ENCODE results near the gene VPS16. TPM values are rescaled to one million over a fixed set of nuclear protein-coding genes. Genes with fewer than 3 reads are reported as not detected.

VPS16 gene
- total and polyA plus RNA-seq, 2 of the 8 experiments (the other 6 are each of a cell fraction or from before 2014, with no cell fraction given): 23.8 to 25.9 TPM

DNA sequence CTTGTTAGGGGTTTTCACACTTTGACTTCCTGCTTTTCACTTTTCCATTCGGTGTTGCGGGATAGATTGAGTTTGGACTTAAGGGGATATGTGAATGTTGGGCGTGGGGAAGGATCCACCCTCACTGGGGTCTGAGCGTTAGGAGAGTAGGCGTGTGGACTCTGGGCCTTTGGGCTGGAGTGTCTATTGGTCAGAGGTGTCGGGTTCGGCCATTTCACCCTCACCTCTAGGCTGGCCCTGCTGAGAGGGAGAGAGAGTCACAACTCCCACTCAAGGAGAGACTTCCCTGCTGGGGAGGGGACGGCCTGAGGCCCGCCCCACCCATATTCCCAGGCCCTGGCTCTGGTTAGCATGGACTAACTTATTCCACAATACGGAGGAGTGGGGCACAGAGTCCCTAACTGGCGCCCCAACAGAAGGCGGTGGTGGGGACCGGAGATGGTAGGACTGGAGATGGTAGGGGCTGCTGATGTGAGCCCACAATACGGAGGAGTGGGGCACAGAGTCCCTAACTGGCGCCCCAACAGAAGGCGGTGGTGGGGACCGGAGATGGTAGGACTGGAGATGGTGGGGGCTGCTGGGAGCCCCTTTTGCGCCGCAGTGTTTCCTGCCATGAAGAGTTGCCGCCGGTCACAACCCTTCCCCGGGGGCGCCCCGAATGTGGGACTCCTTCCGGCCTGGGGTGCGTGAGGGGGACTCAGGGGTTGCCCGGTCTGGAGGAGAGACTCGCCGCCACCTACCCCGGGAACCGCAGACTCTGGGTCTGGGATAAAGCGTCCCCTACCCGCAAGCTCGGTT, 31.3 kb downstream of the VPS16 start:
- no peak overlapping the region for H4K91ac ChIP-seq (replicated peaks; ENCODE audit: insufficient read length, low read length)
- TF ChIP-seq CHD1 (IDR thresholded peaks at IDR 0.05; ENCODE audit: low read depth, low read length): no peak
- peak overlapping the region; percentile 49 for H3K18ac ChIP-seq (ENCODE audit: extremely low read depth, low read length)
- no peak overlapping the region for H2BK15ac ChIP-seq (ENCODE audit: low read length)
- peaks cover 0 to 31% of the 10 kb centered on the region in 2 experiments; a peak in 3 of 4 replicates for H3K79me2 ChIP-seq (ENCODE audit: control insufficient read depth in 1 of 2, insufficient read depth in 2 of 2, low read length in 2 of 2)
- peaks cover 3 to 8% of the 10 kb centered on the region in 2 experiments for H4K20me1 ChIP-seq (replicated peaks in 1 of 2; ENCODE audit: control insufficient read depth in 1 of 2, insufficient read depth in 2 of 2, low read length in 2 of 2)
- H4K5ac ChIP-seq (ENCODE audit: insufficient read length, low read depth, low read length): no peak overlapping the region
- H3K9me3 ChIP-seq (ENCODE audit: insufficient read depth in 2 of 2, low read depth in 1 of 2, low read length in 1 of 2): no peaks in the 10 kb centered on the region
- peak overlapping the region; percentile 70 to 82 (median 78) for H3K4me3 ChIP-seq (ENCODE audit: extremely low read depth in 1 of 4, insufficient read depth in 2 of 4, low read depth in 3 of 4, low read length in 4 of 4)
- peak overlapping the region; percentile 73; the same call in 1 of the 2 replicates for H4K8ac ChIP-seq (ENCODE audit: extremely low read depth, insufficient read depth, low read length)
- no peak overlapping the region for H3K14ac ChIP-seq (ENCODE audit: insufficient read length)
- DNase-seq (ENCODE audit: low read depth in 1 of 2, low spot score in 2 of 2) (peak in 1 of 2 experiments; percentile 52), FAIRE-seq (no peak)
- H2BK5ac ChIP-seq (ENCODE audit: low read depth, low read length): no peak overlapping the region
- H3K9ac ChIP-seq (replicated peaks in 1 of 4; ENCODE audit: extremely low read depth in 1 of 4, low read depth in 3 of 4, low read length in 3 of 4): peak overlapping the region in 2 of 4 experiments; percentile 26 to 76; a peak in 2 of 7 replicates
- H3K23ac ChIP-seq (ENCODE audit: insufficient read length): no peak overlapping the region
- peaks cover 0 to 7% (median 4%) of the 10 kb centered on the region in 4 experiments; a peak in 6 of 7 replicates for H3K4me1 ChIP-seq (replicated peaks in 1 of 4; ENCODE audit: control insufficient read depth in 3 of 4, insufficient read depth in 4 of 4, low read length in 3 of 4)
- H2BK20ac ChIP-seq (ENCODE audit: low read length): no peak overlapping the region
- H3K23me2 ChIP-seq (ENCODE audit: low read depth, low read length): peaks cover 12% of the 10 kb centered on the region
- no peak overlapping the region for H3K27ac ChIP-seq (ENCODE audit: low read depth, low read length)
- H3K4me2 ChIP-seq (ENCODE audit: insufficient read depth in 1 of 2, low read depth in 2 of 2, low read length in 2 of 2): peak overlapping the region; percentile 65 to 96
- peaks cover 0 to 24% (median 14%) of the 10 kb centered on the region in 4 experiments; a peak in 5 of 7 replicates for H3K27me3 ChIP-seq (replicated peaks in 1 of 4; ENCODE audit: control insufficient read depth in 3 of 4, extremely low read depth in 1 of 4, insufficient read depth in 3 of 4, low read length in 3 of 4)
- no peak overlapping the region for H3K56ac ChIP-seq (replicated peaks; ENCODE audit: insufficient read length, low read depth, low read length)
- H3K36me3 ChIP-seq (ENCODE audit: control insufficient read depth in 2 of 4, insufficient read depth in 4 of 4, low read length in 3 of 4): 0 out of 8 replicates have a peak, but pooled peaks cover 0 to 3% (median 0%) of the 10 kb centered on the region in 4 experiments
- H2AFZ ChIP-seq (ENCODE audit: low read length): peak overlapping the region; percentile 94
- H3K4ac ChIP-seq (replicated peaks; ENCODE audit: insufficient read length, low read depth, low read length): no peak overlapping the region
- H2AK5ac ChIP-seq (ENCODE audit: low read depth, low read length): no peak overlapping the region
- H3K79me1 ChIP-seq (ENCODE audit: low read depth, low read length): 0 out of 2 replicates have a peak, but pooled peaks cover 4% of the 10 kb centered on the region
- ChIA-PET POLR2A (ENCODE audit: partially characterized antibody) (interaction anchor here (0.6 to 2.3 kb wide), 10 partner anchors 11 to 208 kb away, joined by 3 to 12 read pairs (median 4); partner anchors contain the start of gene IDH3B), CTCF (ENCODE audit: partially characterized antibody) (no interaction called here)
- peak overlapping the region; percentile 70 for H2BK120ac ChIP-seq (replicated peaks; ENCODE audit: low read depth, low read length)
- peak overlapping the region; percentile 4; the same call in 1 of the 2 replicates for H2BK12ac ChIP-seq (ENCODE audit: low read depth, low read length)
- 32% methylated on average over 26 of the region's 34 CpGs; no CpG with 5 or more reads in 1 of the 2 experiments for WGBS, 2 experiments (ENCODE audit: extremely low coverage in 1 of 2, insufficient coverage in 1 of 2, insufficient read length in 1 of 2, insufficient replicate concordance in 2 of 2, low coverage in 1 of 2, low lambda C conversion rate in 2 of 2, missing lambda C conversion rate in 1 of 2)
